ENCODE data around the gene LSP1. TPM values are rescaled to one million over a fixed set of nuclear protein-coding genes. Genes with fewer than 3 reads are reported as not detected.
A peak's percentile ranks its signal among the peaks of the same experiment; 100 is the strongest.

The LSP1 gene
- total RNA-seq, 3 donors from 2014 or later (not counting 1 experiment from before 2014, with no cell fraction given) = 487 to 595 (median 536) TPM

GRCh38 chr11:1830322-1831223, 22.3 kb upstream of the LSP1 start:
- Histone ChIP-seq H3K9me3 (ENCODE audit: control insufficient read depth, insufficient read depth, low read length) (no peaks in the 10 kb centered on the region), H3K27me3 (ENCODE audit: control insufficient read depth, insufficient read depth, low read length) (peaks cover 4% of the 10 kb centered on the region), H3K36me3 (ENCODE audit: control insufficient read depth, insufficient read depth, low read length) (no peaks in the 10 kb centered on the region), H3K4me3 (ENCODE audit: low read length) (no peak overlapping the region), H3K4me1 (ENCODE audit: control insufficient read depth, insufficient read depth, low read length) (peaks cover 16% of the 10 kb centered on the region), H3K27ac (ENCODE audit: low read length) (no peak overlapping the region)
- peaks cover 13 to 22% of the 10 kb centered on the region in 2 donors for H3K27me3 Mint-ChIP-seq (ENCODE audit: low read depth in 2 of 2)
- no peak overlapping the region for H3K4me3 Mint-ChIP-seq
- no peaks in the 10 kb centered on the region for H3K36me3 Mint-ChIP-seq
- no peak for TF ChIP-seq CTCF (IDR thresholded peaks at IDR 0.05)
- no peaks in the 10 kb centered on the region for H3K9me3 Mint-ChIP-seq
- no peak for DNase-seq
- H3K27ac Mint-ChIP-seq = no peak overlapping the region
- 56% methylated on average over 33 of the region's 33 CpGs for WGBS (ENCODE audit: insufficient coverage)
- H3K4me1 Mint-ChIP-seq = peaks cover 0 to 5% of the 10 kb centered on the region in 2 donors
- no peak for ATAC-seq
- intact Hi-C loops (cut with micrococcal nuclease) = no loop called here

GRCh38 chr11:1831338-1832210, 21.3 kb upstream of the LSP1 start:
- Histone ChIP-seq H3K27ac (ENCODE audit: low read length) (no peak overlapping the region), H3K9me3 (ENCODE audit: control insufficient read depth, insufficient read depth, low read length) (no peaks in the 10 kb centered on the region), H3K36me3 (ENCODE audit: control insufficient read depth, insufficient read depth, low read length) (no peaks in the 10 kb centered on the region), H3K4me3 (ENCODE audit: low read length) (no peak overlapping the region), H3K4me1 (ENCODE audit: control insufficient read depth, insufficient read depth, low read length) (peaks cover 16% of the 10 kb centered on the region), H3K27me3 (ENCODE audit: control insufficient read depth, insufficient read depth, low read length) (peaks cover 4% of the 10 kb centered on the region)
- Mint-ChIP-seq H3K4me1 (peaks cover 0 to 5% of the 10 kb centered on the region in 2 donors), H3K27me3 (ENCODE audit: low read depth in 2 of 2) (peaks cover 13 to 20% of the 10 kb centered on the region in 2 donors), H3K9me3 (no peaks in the 10 kb centered on the region), H3K4me3 (no peak overlapping the region), H3K36me3 (no peaks in the 10 kb centered on the region), H3K27ac (no peak overlapping the region)
- DNase-seq (no peak), ATAC-seq (no peak)
- 54% methylated on average over 26 of the region's 26 CpGs for WGBS (ENCODE audit: insufficient coverage)
- no peak for TF ChIP-seq CTCF (IDR thresholded peaks at IDR 0.05)
- intact Hi-C loops (cut with micrococcal nuclease) = loop anchor here (1.0 to 2.0 kb wide), 2 partner anchors 137 to 179 kb away; no protein-coding TSS in a partner anchor

GRCh38 chr11:1832211-1832919, 20.5 kb upstream of the LSP1 start:
- TF ChIP-seq CTCF (IDR thresholded peaks at IDR 0.05) = peak; percentile 98
- DNase-seq (peak; percentile 74 to 82), ATAC-seq (peak; percentile 68 to 85 (median 85))
- 18% methylated on average over 40 of the region's 40 CpGs for WGBS (ENCODE audit: insufficient coverage)
- Mint-ChIP-seq H3K27me3 (ENCODE audit: low read depth in 2 of 2) (peaks cover 12 to 20% of the 10 kb centered on the region in 2 donors), H3K36me3 (no peaks in the 10 kb centered on the region), H3K4me1 (peaks cover 0 to 6% of the 10 kb centered on the region in 2 donors), H3K27ac (no peak overlapping the region), H3K9me3 (no peaks in the 10 kb centered on the region), H3K4me3 (no peak overlapping the region)
- no peaks in the 10 kb centered on the region for H3K36me3 ChIP-seq (ENCODE audit: control insufficient read depth, insufficient read depth, low read length)
- no peak overlapping the region for H3K4me3 ChIP-seq (ENCODE audit: low read length)
- H3K4me1 ChIP-seq (ENCODE audit: control insufficient read depth, insufficient read depth, low read length) = peaks cover 17% of the 10 kb centered on the region
- intact Hi-C loops (cut with micrococcal nuclease) = loop anchor here (1.0 to 2.0 kb wide), 2 partner anchors 138 to 180 kb away; no protein-coding TSS in a partner anchor
- H3K27me3 ChIP-seq (ENCODE audit: control insufficient read depth, insufficient read depth, low read length) = peaks cover 4% of the 10 kb centered on the region
- no peaks in the 10 kb centered on the region for H3K9me3 ChIP-seq (ENCODE audit: control insufficient read depth, insufficient read depth, low read length)
- no peak overlapping the region for H3K27ac ChIP-seq (ENCODE audit: low read length)
